ENCODE results near the gene INSIG1. TPM values are rescaled to one million over a fixed set of nuclear protein-coding genes. Genes with fewer than 3 reads are reported as not detected.

Gene INSIG1
- total and polyA plus RNA-seq, 2 experiments from 2014 or later: 70.3 to 131 TPM

- TF ChIP-seq REST (IDR thresholded peaks at IDR 0.05; ENCODE audit: unreplicated experiment) (no peak), POLR2AphosphoS5 (IDR thresholded peaks at IDR 0.05; ENCODE audit: low read depth) (no peak), CREB1 (CRISPR knock-in tag; IDR thresholded peaks at IDR 0.05; ENCODE audit: low read depth) (no peak), ZNF462 (CRISPR knock-in tag; IDR thresholded peaks at IDR 0.05) (no peak)
Measured at GRCh38 chr7:155352753-155353115, 55.1 kb downstream of the INSIG1 start (continued).

GRCh38 chr7:155353256-155353897 lies 55.7 kb downstream of the INSIG1 start:
- Mint-ChIP-seq H3K27me3 (ENCODE audit: insufficient read depth, low read depth, poor library complexity) (peaks cover 23% of the 10 kb centered on the region), H3K9me3 (peaks cover 16% of the 10 kb centered on the region), H3K4me1 (peaks cover 3% of the 10 kb centered on the region; the same call in 1 of the 3 replicates)
- TF ChIP-seq NANOG (IDR thresholded peaks at IDR 0.05; ENCODE audit: borderline replicate concordance) (no peak), EZH2 (IDR thresholded peaks at IDR 0.05; ENCODE audit: low read depth, unreplicated experiment) (no peak), CREB1 (CRISPR knock-in tag; IDR thresholded peaks at IDR 0.05; ENCODE audit: low read depth) (no peak), EZH2phosphoT487 (IDR thresholded peaks at IDR 0.05; ENCODE audit: unreplicated experiment) (no peak), CTCF (conservative IDR thresholded peaks at IDR 0.05; ENCODE audit: low read depth in 2 of 2) (no peak)
- TF ChIP-seq, protein P1, sequence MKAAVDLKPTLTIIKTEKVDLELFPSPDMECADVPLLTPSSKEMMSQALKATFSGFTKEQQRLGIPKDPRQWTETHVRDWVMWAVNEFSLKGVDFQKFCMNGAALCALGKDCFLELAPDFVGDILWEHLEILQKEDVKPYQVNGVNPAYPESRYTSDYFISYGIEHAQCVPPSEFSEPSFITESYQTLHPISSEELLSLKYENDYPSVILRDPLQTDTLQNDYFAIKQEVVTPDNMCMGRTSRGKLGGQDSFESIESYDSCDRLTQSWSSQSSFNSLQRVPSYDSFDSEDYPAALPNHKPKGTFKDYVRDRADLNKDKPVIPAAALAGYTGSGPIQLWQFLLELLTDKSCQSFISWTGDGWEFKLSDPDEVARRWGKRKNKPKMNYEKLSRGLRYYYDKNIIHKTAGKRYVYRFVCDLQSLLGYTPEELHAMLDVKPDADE (IDR thresholded peaks at IDR 0.05): no peak

More at GRCh38 chr7:155353256-155353897, 55.7 kb downstream of the INSIG1 start:
- Histone ChIP-seq H3K27ac (ENCODE audit: low read depth) (no peak overlapping the region), H2AFZ (no peak overlapping the region), H3K4me2 (no peak overlapping the region), H3F3A (replicated peaks; ENCODE audit: low read depth) (no peaks in the 10 kb centered on the region), H3K79me2 (replicated peaks; ENCODE audit: insufficient read depth) (no peaks in the 10 kb centered on the region), H3K36me3 (ENCODE audit: insufficient read depth) (no peaks in the 10 kb centered on the region), H3K4me3 (no peak overlapping the region), H3K27me3 (ENCODE audit: insufficient read depth) (peaks cover 6% of the 10 kb centered on the region; the same call in 1 of the 2 replicates), H3K9me2 (ENCODE audit: insufficient read depth) (no peaks in the 10 kb centered on the region), H4K20me1 (replicated peaks; ENCODE audit: insufficient read depth) (no peaks in the 10 kb centered on the region), H3K4me1 (ENCODE audit: insufficient read depth) (no peaks in the 10 kb centered on the region)
- no peak for DNase-seq (ENCODE audit: low spot score)
- Mint-ChIP-seq H3K27ac (no peak overlapping the region), H3K36me3 (ENCODE audit: low read depth) (peaks cover 7% of the 10 kb centered on the region), H3K4me3 (no peak overlapping the region)
- no peak for ATAC-seq

Data from GM23338 (cell line).